Mesodermal cell (in vitro differentiated cells): ENCODE measurements around the gene SUSD4.

ENCODE experiments used
- H3K27ac ChIP-seq: 2 replicates; pipeline ENCODE4 v1.7.0; 2013; ENCODE audit warnings: mild to moderate bottlenecking, low read depth, low read length, moderate library complexity; ENCODE audit not compliant: severe bottlenecking
- H3K36me3 ChIP-seq: 2 replicates; pipeline ENCODE4 v1.7.1; 2013; ENCODE audit warnings: mild to moderate bottlenecking, low read length, moderate library complexity; ENCODE audit not compliant: control insufficient read depth, insufficient read depth
- H3K4me1 ChIP-seq: one replicate; pipeline ENCODE4 v1.7.1; 2013; ENCODE audit warnings: mild to moderate bottlenecking, low read length; ENCODE audit not compliant: insufficient read depth, control insufficient read depth, poor library complexity, severe bottlenecking
- H3K4me3 ChIP-seq: 2 replicates; pipeline ENCODE4 v1.7.0; 2013; ENCODE audit warnings: low read length, control low read depth, mild to moderate bottlenecking; ENCODE audit not compliant: insufficient read depth, poor library complexity, severe bottlenecking; ENCODE audit errors: extremely low read depth
- H3K9me3 ChIP-seq: 2 replicates; pipeline ENCODE4 v1.7.1; 2013; ENCODE audit warnings: mild to moderate bottlenecking, low read length, moderate library complexity; ENCODE audit not compliant: control insufficient read depth
- WGBS, 2 experiments: methylation state at CpG; one replicate each; pipeline ENCODE4 v1.1.5; 2013; ENCODE audit warnings: missing lambda C conversion rate in 2 of 2; ENCODE audit not compliant: insufficient coverage in 2 of 2; 5-methylcytosine and 5-hydroxymethylcytosine counted together

SUSD4 gene

GRCh38 chr1:223394706-223395105 lies 30.7 kb upstream of the SUSD4 start:
- H3K36me3 ChIP-seq = no peaks in the 10 kb centered on the region
- WGBS, 2 experiments = 90 to 97% methylated on average over 12 to 13 of the region's 13 CpGs
- no peaks in the 10 kb centered on the region for H3K9me3 ChIP-seq
- no peak overlapping the region for H3K27ac ChIP-seq
- H3K4me3 ChIP-seq = no peak overlapping the region
- no peaks in the 10 kb centered on the region for H3K4me1 ChIP-seq

DNA sequence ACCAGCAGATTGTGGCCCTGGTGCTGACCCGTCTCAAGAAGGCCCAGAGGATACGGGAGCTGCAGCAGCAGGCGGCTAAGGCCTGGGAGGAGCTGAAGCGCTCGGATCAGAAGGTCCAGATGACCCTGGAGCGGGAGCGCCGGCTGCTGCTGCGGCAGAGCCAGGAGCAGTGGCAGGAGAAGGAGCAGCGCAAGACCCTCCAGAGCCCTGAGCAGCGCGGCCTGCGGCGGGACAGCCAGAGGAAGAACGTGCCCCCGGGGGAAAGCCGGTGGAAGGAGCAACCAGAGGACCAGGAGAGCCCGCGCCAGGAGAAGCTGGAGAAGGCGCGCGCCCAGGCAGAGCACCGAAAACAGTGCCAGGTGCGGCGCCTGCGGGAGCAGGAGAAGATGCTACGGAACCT lies 30.3 kb upstream of the SUSD4 start:
- no peaks in the 10 kb centered on the region for H3K36me3 ChIP-seq
- no peaks in the 10 kb centered on the region for H3K4me1 ChIP-seq
- H3K9me3 ChIP-seq = no peaks in the 10 kb centered on the region
- 94 to 97% methylated on average over 26 to 27 of the region's 27 CpGs for WGBS, 2 experiments
- H3K4me3 ChIP-seq = no peak overlapping the region
- H3K27ac ChIP-seq = no peak overlapping the region

GRCh38 chr1:223393275-223394214 lies 29.6 kb upstream of the SUSD4 start, which contains the start of gene CCDC185:
Gene CCDC185 (plus strand): TSS chr1:223393415. CDS start chr1:223393476, 61 bp downstream.
- Histone ChIP-seq H3K4me3 (no peak within 1 kb of the TSS), H3K4me1 (no peaks in the 10 kb centered on the region), H3K36me3 (no peaks in the 10 kb centered on the region), H3K9me3 (no peaks in the 10 kb centered on the region), H3K27ac (no peak within 1 kb of the TSS)
- 87 to 96% methylated on average over 66 to 72 of the region's 73 CpGs for WGBS, 2 experiments

- Histone ChIP-seq H3K27ac (no peak overlapping the region), H3K36me3 (no peaks in the 10 kb centered on the region)
Measured at GRCh38 chr1:223390618-223391017, 26.6 kb upstream of the SUSD4 start.

DNA sequence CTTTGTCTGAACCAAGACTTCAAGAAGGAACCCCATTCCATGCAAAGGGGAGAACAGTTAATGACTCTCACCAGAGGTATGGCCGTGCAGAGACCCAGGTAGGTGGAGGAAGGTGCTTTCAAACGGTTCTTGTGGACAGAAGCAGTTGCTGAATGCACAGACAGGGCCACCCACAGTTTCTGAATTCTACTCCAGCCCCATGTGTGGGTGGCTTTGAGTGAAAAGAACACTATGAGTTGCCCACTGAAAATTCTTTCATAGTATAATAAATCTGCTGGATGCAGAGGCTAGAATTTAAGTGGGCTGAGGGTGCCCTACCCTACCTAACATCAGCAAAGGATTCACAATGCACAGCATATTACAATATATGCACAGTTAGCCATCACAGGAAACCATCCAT lies 22.0 kb upstream of the SUSD4 start:
- Histone ChIP-seq H3K36me3 (no peaks in the 10 kb centered on the region), H3K4me3 (no peak overlapping the region), H3K4me1 (no peaks in the 10 kb centered on the region), H3K27ac (no peak overlapping the region), H3K9me3 (no peaks in the 10 kb centered on the region)
- no CpG with 5 or more reads among the region's 2 CpGs for WGBS, 2 experiments

More at GRCh38 chr1:223390618-223391017, 26.6 kb upstream of the SUSD4 start:
- Histone ChIP-seq H3K4me1 (no peaks in the 10 kb centered on the region), H3K4me3 (no peak overlapping the region), H3K9me3 (no peaks in the 10 kb centered on the region)

DNA sequence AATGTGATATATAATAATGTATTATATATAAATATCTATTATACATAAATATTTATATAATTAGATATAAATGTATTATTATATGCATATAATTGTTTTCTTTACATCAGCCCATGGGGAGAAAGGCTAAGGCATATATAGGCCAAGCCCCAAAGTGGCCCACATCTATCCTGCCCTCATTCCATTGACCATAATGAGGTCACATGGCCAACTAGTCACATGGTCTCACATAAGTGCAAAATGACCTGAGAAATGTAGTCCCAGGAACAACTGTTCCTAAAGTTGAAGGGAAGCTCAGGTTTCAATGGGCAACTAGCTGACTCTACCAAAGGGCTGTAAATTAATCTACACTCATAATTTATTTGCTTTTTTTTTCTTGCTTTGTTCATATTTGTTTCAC lies 14.8 kb upstream of the SUSD4 start:
- Histone ChIP-seq H3K4me1 (no peaks in the 10 kb centered on the region), H3K9me3 (peaks cover 7% of the 10 kb centered on the region), H3K4me3 (no peak overlapping the region), H3K27ac (no peak overlapping the region), H3K36me3 (no peaks in the 10 kb centered on the region)

- no peaks in the 10 kb centered on the region for H3K36me3 ChIP-seq
- WGBS, 2 experiments = no CpG with 5 or more reads among the region's 4 CpGs
- peaks cover 7% of the 10 kb centered on the region for H3K9me3 ChIP-seq
- no peaks in the 10 kb centered on the region for H3K4me1 ChIP-seq
- H3K4me3 ChIP-seq = no peak overlapping the region
- no peak overlapping the region for H3K27ac ChIP-seq
Measured at GRCh38 chr1:223374064-223374610, 10.2 kb upstream of the SUSD4 start.

DNA sequence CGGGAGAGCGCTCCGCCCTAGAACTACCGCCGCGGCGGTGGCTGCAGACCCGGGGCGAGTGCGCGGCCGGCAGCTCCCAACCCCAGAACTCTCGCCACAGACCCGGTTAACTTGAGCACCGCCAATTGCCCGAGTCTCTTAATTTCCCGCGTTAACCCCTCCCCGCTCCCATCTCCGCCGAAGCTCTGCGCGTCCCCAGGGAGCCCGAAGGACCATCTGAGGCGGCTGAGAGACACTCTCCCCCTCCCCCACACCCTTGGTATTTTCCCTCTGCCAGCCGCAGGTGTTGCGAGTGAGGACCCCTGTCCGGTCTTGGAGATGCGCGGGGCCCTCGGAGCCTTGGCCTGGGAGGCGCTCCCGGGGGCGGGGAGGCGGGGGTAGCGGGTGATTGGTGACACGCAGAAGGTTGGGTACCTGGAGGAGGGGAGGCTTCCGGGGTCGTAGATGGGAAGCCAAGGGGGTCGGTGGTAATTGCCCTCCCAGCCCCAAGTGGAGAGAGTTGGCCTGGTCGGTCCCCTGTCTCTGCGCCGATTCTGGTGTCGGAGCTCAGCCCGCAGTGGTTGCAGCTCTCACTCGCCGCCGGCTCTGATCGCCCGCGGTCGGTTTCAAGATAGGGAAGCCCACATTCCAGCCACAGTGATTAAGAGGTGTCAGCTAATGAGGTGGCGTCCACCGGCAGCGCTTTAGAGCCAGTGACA lies 858 bp upstream of the SUSD4 start:
- no peaks in the 10 kb centered on the region for H3K36me3 ChIP-seq
- 1 to 2% methylated on average over 27 to 28 of the region's 55 CpGs for WGBS, 2 experiments
- no peak overlapping the region for H3K27ac ChIP-seq
- no peaks in the 10 kb centered on the region for H3K4me1 ChIP-seq
- H3K4me3 ChIP-seq = peak overlapping the region; percentile 16
- H3K9me3 ChIP-seq = no peaks in the 10 kb centered on the region

- Histone ChIP-seq H3K4me3 (peak overlapping the region; percentile 37), H3K27ac (peak overlapping the region; percentile 5), H3K9me3 (no peaks in the 10 kb centered on the region), H3K36me3 (no peaks in the 10 kb centered on the region), H3K4me1 (no peaks in the 10 kb centered on the region)
- 1% methylated on average over 29 to 43 of the region's 44 CpGs for WGBS, 2 experiments
Measured at GRCh38 chr1:223363057-223363855, 720 bp downstream of the SUSD4 start.

- H3K36me3 ChIP-seq = no peaks in the 10 kb centered on the region
- H3K27ac ChIP-seq = no peak overlapping the region
- H3K9me3 ChIP-seq = no peaks in the 10 kb centered on the region
- no peaks in the 10 kb centered on the region for H3K4me1 ChIP-seq
- whole genome bisulfite sequencing, 2 experiments = 64 to 68% methylated on average over 2 of the region's 3 CpGs
- H3K4me3 ChIP-seq = no peak overlapping the region
Measured at GRCh38 chr1:223358826-223359225, 5.2 kb downstream of the SUSD4 start.
